ENCODE measurements around the gene ZNF816. TPM values are rescaled to one million over a fixed set of nuclear protein-coding genes. Genes with fewer than 3 reads are reported as not detected.
A peak's percentile ranks its signal among the peaks of the same experiment; 100 is the strongest.

The ZNF816 gene
- total RNA-seq, 1 experiment from 2014 or later: 15.3 TPM

- peaks cover 31% of the 10 kb centered on the region for H3K4me1 Mint-ChIP-seq
- ChIA-PET POLR2A (no interaction called here), CTCF (interaction anchor here (1.2 kb wide), 1 partner anchor 118 kb away, joined by 5 read pairs; no protein-coding TSS in a partner anchor)
- peak overlapping the region; percentile 37 for H3K27ac Mint-ChIP-seq
- ATAC-seq (no peak), DNase-seq (ENCODE audit: low spot score) (no peak)
- peaks cover 16% of the 10 kb centered on the region for H3K9me3 Mint-ChIP-seq
- H3K27me3 Mint-ChIP-seq (ENCODE audit: low read depth): no peaks in the 10 kb centered on the region
- TF ChIP-seq OVOL2 (CRISPR knock-in tag; IDR thresholded peaks at IDR 0.05; ENCODE audit: borderline replicate concordance) (no peak), ZNF138 (CRISPR knock-in tag; conservative IDR thresholded peaks at IDR 0.05) (no peak), USF2 (CRISPR knock-in tag; IDR thresholded peaks at IDR 0.05) (no peak), CBFB (CRISPR knock-in tag; IDR thresholded peaks at IDR 0.05; ENCODE audit: low read depth) (no peak), ZNF425 (CRISPR knock-in tag; conservative IDR thresholded peaks at IDR 0.05) (no peak), MAX (CRISPR knock-in tag; IDR thresholded peaks at IDR 0.05) (no peak), ZNF396 (CRISPR knock-in tag; IDR thresholded peaks at IDR 0.05; ENCODE audit: borderline replicate concordance) (no peak)
- H3K36me3 Mint-ChIP-seq: peaks cover 15% of the 10 kb centered on the region
- no peak overlapping the region for H3K4me3 Mint-ChIP-seq
Measured at GRCh38 chr19:52901842-52902241, 60.8 kb downstream of the ZNF816 start.

Other genes starting within 250 kb of the ZNF816 start
- 18.0 to 22.4 TPM (median 19.9 TPM) in 3 replicates for gene ZNF611, start 227.8 kb downstream of the ZNF816 start, total RNA-seq (2021)
- gene ZNF600, start 176.1 kb downstream of the ZNF816 start, total RNA-seq (2021): 11.7 to 13.4 TPM (median 13.2 TPM) in 3 replicates
- gene ZNF28, start 141.2 kb downstream of the ZNF816 start, total RNA-seq (2021): 25.7 to 26.7 TPM (median 26.1 TPM) in 3 replicates
- 26.9 to 32.0 TPM (median 29.5 TPM) in 3 replicates for gene ZNF468, start 105.3 kb downstream of the ZNF816 start, total RNA-seq (2021)
- gene ZNF320, start 65.2 kb downstream of the ZNF816 start, total RNA-seq (2021): 23.7 to 25.4 TPM (median 23.8 TPM) in 3 replicates
- gene ZNF888, start 39.5 kb downstream of the ZNF816 start, total RNA-seq (2021): 7.6 to 9.8 TPM (median 7.8 TPM) in 3 replicates
- gene ERVV-1, start 51.0 kb upstream of the ZNF816 start, total RNA-seq (2021): not detected in 3 replicates
- gene ERVV-2, start 81.9 kb upstream of the ZNF816 start, total RNA-seq (2021): 0.26 to 0.46 TPM (median 0.46 TPM) in 3 replicates
- gene ZNF160, start 140.5 kb upstream of the ZNF816 start, total RNA-seq (2021): 53.8 to 54.6 TPM (median 54.5 TPM) in 3 replicates
- gene ZNF415, start 170.0 kb upstream of the ZNF816 start, total RNA-seq (2021): 9.3 to 11.2 TPM (median 11.2 TPM) in 3 replicates
- gene ZNF347, start 196.2 kb upstream of the ZNF816 start, total RNA-seq (2021): 10.9 to 11.3 TPM (median 11.0 TPM) in 3 replicates
- gene ZNF665, start 230.5 kb upstream of the ZNF816 start, total RNA-seq (2021): 5.3 to 7.5 TPM (median 5.7 TPM) in 3 replicates

All from WTC11 (cell line).